Kidney epithelial cell (primary cell): Measurements from ENCODE around the gene TMCC2. TPM values are rescaled to one million over a fixed set of nuclear protein-coding genes. Genes with fewer than 3 reads are reported as not detected.

Experiments used
- DNase-seq: peaks from one replicate; pipeline ENCODE4 v3.0.0-alpha.2; 2010; ENCODE audit warnings: low read depth
- H3K27me3 ChIP-seq: 2 replicates; pipeline ENCODE4 v1.6.0; 2011; ENCODE audit warnings: low read length; ENCODE audit not compliant: control insufficient read depth, insufficient read depth
- H3K36me3 ChIP-seq: 2 replicates; pipeline ENCODE4 v1.5.1; 2011; ENCODE audit warnings: low read length; ENCODE audit not compliant: control insufficient read depth, insufficient read depth
- H3K4me3 ChIP-seq: 2 replicates; pipeline ENCODE4 v1.5.1; 2011; ENCODE audit warnings: low read depth, mild to moderate bottlenecking, control low read depth, low read length
- total RNA-seq: library from RNA; depleted of rRNA; stranded (reverse); fragments of >200 nt; gene quantifications from 2 replicates; pipeline ENCODE4 v1.2.3, GENCODE V29; 2015
- TF ChIP-seq, protein P1 (sequence below): IDR thresholded peaks from 2 replicates; pipeline ENCODE4 v1.5.1; 2011; ENCODE audit warnings: mild to moderate bottlenecking, moderate library complexity, low read length, control low read depth, inconsistent platforms; ENCODE audit not compliant: insufficient read depth, poor library complexity, severe bottlenecking

The TMCC2 gene
- total RNA-seq, 1 donor from 2014 or later = 12.7 TPM

DNA sequence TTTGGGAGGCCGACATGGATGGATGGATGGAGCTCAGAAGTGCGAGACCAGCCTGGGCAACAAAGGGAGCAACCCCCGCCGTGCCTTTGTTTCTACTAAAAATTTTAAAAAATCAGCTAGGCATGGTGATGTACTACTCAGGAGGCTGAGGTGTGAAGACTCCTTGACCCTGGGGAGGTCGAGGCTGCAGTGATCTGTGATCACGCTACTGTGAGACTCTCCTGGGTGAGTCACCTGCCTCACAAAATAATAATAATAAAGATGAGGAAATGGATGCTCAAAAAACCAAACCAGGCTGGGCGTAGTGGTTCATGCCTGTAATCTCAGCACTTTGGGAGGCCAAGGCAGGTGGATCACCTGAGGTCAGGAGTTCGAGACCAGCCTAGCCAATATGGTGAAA lies 35.5 kb upstream of the TMCC2 start:
- H3K36me3 ChIP-seq = no peaks in the 10 kb centered on the region
- no peaks in the 10 kb centered on the region for H3K27me3 ChIP-seq
- no peak overlapping the region for H3K4me3 ChIP-seq
- DNase-seq = no peak
- TF ChIP-seq, protein P1, sequence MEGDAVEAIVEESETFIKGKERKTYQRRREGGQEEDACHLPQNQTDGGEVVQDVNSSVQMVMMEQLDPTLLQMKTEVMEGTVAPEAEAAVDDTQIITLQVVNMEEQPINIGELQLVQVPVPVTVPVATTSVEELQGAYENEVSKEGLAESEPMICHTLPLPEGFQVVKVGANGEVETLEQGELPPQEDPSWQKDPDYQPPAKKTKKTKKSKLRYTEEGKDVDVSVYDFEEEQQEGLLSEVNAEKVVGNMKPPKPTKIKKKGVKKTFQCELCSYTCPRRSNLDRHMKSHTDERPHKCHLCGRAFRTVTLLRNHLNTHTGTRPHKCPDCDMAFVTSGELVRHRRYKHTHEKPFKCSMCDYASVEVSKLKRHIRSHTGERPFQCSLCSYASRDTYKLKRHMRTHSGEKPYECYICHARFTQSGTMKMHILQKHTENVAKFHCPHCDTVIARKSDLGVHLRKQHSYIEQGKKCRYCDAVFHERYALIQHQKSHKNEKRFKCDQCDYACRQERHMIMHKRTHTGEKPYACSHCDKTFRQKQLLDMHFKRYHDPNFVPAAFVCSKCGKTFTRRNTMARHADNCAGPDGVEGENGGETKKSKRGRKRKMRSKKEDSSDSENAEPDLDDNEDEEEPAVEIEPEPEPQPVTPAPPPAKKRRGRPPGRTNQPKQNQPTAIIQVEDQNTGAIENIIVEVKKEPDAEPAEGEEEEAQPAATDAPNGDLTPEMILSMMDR = no peak

DNA sequence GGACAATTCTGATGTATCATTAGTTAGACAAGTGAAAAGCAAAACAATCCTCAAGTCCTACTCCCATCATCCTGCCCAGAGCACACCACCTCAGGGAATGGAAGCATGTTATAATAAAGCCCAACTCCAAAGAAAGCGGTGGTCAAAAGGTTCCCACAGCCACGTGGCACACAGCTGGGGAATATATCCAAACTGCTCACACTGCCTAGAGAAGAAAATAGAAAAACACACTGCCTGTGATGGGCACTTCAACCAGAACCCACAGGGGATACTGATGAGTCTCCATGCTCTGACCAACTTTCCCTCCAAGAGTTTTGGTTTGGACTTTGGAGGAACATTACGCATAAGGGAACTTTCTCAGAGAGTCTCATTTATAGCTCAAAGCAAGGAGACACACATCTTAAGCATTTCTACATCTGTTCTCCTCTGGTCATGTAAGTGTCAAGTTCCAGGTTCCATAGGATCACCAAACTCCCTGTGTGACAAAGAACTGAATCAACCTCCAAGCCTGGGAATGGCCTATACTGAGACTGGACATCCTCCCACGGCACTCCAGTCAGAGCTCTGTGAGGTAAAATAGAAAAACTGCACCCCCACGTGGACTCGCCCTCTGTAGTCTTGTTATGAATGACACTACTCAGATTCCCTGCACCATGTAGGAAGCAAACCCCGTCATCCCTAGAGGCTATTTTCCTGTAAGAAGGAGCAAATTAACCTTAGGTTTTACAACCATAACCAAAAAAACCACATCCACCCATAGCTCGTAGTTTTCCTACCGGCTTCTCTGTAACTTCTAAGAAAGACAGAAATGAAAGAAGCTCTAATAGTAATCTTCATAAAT lies 28.4 kb upstream of the TMCC2 start:
- Histone ChIP-seq H3K36me3 (no peaks in the 10 kb centered on the region), H3K27me3 (no peaks in the 10 kb centered on the region)
- no peak for DNase-seq

DNA sequence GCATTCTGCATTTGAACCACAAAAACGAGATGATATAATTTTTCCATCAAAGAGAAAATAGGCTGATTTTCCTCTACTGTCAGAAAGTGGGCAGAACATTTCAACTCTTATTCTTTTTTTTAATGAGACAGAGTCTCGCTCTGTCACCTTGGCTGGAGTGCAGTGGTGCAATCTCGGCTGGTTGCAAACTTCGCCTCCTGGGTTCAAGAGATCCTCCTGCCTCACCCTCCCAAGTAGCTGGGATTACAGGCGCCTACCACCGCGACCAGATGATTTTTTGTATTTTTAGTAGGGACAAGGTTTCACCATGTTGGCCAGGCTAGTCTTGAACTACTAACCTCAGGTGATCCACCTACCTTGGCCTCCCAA lies 27.8 kb upstream of the TMCC2 start:
- no peaks in the 10 kb centered on the region for H3K27me3 ChIP-seq
- TF ChIP-seq, protein P1 = no peak
- no peak overlapping the region for H3K4me3 ChIP-seq
- H3K36me3 ChIP-seq = no peaks in the 10 kb centered on the region
- DNase-seq = no peak

More for the DNA sequence above, 28.4 kb upstream of the TMCC2 start:
- TF ChIP-seq, protein P1 = no peak
- H3K4me3 ChIP-seq = no peak overlapping the region

DNA sequence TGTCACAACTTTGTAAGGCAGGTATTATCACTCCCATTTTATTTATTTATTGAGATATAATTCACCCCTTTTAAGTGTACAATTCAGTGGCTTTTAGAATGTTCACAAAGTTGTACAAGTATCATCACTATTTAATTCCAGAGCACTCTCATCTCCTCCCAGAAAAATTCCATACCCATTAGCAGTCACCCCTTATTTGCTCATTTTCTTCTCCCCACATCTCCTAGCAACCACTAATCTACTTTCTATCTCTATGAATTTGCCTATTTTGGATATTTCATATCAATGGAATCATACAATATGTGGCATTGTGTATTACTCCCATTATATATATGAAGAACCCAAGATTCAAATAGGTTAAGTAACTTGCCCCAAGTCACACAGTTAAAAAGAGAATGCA lies 23.2 kb upstream of the TMCC2 start:
- DNase-seq = no peak
- Histone ChIP-seq H3K4me3 (no peak overlapping the region), H3K27me3 (no peaks in the 10 kb centered on the region), H3K36me3 (no peaks in the 10 kb centered on the region)
- TF ChIP-seq, protein P1 = no peak

DNA sequence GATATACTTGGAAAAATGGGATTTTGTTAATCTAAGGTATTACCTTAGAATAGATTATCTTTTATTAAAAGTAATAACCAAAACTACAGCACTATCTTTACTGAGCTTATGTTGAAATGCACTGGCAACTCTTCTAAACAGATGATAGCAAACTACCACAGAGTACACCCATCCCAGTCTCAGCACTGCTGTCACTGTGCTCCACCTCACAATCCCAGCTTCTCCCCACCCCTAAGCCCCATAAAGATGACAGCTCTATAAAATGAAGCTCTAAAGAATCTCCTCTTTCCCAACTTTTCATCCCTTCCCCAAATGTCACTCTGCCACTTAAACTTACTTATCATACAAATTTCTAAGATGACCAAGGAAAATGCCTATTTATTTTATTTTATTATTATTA lies 22.7 kb upstream of the TMCC2 start:
- TF ChIP-seq, protein P1 = no peak
- H3K36me3 ChIP-seq = no peaks in the 10 kb centered on the region
- no peak for DNase-seq
- H3K4me3 ChIP-seq = no peak overlapping the region
- H3K27me3 ChIP-seq = no peaks in the 10 kb centered on the region

DNA sequence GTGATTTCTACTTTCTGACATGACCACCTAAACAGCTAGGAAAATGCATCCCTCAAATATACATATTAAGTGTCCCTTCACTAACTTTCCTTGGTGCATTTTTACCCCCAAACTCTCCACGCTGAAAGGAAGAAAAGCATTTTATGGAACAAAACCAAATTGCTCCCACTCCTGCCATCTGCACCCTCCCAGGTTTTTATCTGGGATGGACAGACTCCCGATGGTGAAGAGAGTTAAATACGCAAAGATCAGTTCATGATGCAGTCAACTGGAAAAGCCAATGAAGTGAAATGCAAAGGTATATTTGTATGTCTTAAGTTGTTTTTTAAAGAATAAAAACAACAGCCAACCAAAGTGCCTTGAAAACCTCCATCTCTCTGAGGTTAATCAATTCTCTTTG lies 18.9 kb upstream of the TMCC2 start:
- TF ChIP-seq, protein P1 = no peak
- no peaks in the 10 kb centered on the region for H3K36me3 ChIP-seq
- H3K4me3 ChIP-seq = no peak overlapping the region
- no peak for DNase-seq
- no peaks in the 10 kb centered on the region for H3K27me3 ChIP-seq
